Neural cell (in vitro differentiated cells): Measurements from ENCODE around the gene NTMT1.

Source experiments
- CTCF ChIP-seq: fragments of 450-650 bp; IDR thresholded peaks from 2 replicates; pipeline ENCODE4 v1.5.1; 2014; ENCODE audit warnings: antibody characterized with exemption, mild to moderate bottlenecking, moderate library complexity; ENCODE audit not compliant: poor library complexity, severe bottlenecking
- EP300 ChIP-seq: fragments of 450-650 bp; conservative IDR thresholded peaks from 2 replicates; pipeline ENCODE4 v1.6.1; 2014; ENCODE audit warnings: antibody characterized with exemption, mild to moderate bottlenecking, moderate library complexity; ENCODE audit not compliant: poor library complexity, severe bottlenecking
- EZH2 ChIP-seq: fragments of 200-600, 300-800 bp; shearing (Covaris generic), sonication (generic); IDR thresholded peaks from 2 replicates; pipeline ENCODE4 v1.6.1; 2014; ENCODE audit warnings: antibody characterized with exemption, low read length, borderline replicate concordance, mild to moderate bottlenecking; ENCODE audit not compliant: insufficient read depth, poor library complexity, severe bottlenecking
- MXI1 ChIP-seq: fragments of 450-650 bp; conservative IDR thresholded peaks from 2 replicates; pipeline ENCODE4 v1.6.1; 2014; ENCODE audit warnings: antibody characterized with exemption, mild to moderate bottlenecking; ENCODE audit not compliant: poor library complexity, severe bottlenecking
- POLR2AphosphoS5 ChIP-seq: IDR thresholded peaks from 2 replicates; pipeline ENCODE4 v1.6.1; 2012

- TF ChIP-seq CTCF (no peak), MXI1 (no peak), POLR2AphosphoS5 (no peak), EP300 (no peak), EZH2 (no peak)
Observed at GRCh38 chr9:129647635-129648034, 21.7 kb downstream of the NTMT1 start.
